Liver (tissue), 9 donors: ENCODE results near the gene C10orf120. TPM values are rescaled to one million over a fixed set of nuclear protein-coding genes. Genes with fewer than 3 reads are reported as not detected.

ENCODE experiments used
- DNase-seq: peaks from one replicate; pipeline ENCODE4 v3.0.0-alpha.2; 2017; ENCODE audit warnings: low spot score
- H3K27ac ChIP-seq, 2 donors: one replicate each; pipeline ENCODE4 v1.7.0; 2013; ENCODE audit warnings: inconsistent platforms in 2 of 2, low read length in 2 of 2, control low read depth in 1 of 2, low read depth in 1 of 2, mild to moderate bottlenecking in 1 of 2
- H3K27me3 ChIP-seq, 4 donors: one replicate each; pipeline versions ENCODE4 v1.6.1 to v1.7.0; 2013; ENCODE audit warnings: low read length in 3 of 4, inconsistent platforms in 1 of 4, mild to moderate bottlenecking in 1 of 4, moderate library complexity in 1 of 4; ENCODE audit not compliant: control insufficient read depth in 4 of 4, insufficient read depth in 4 of 4
- H3K36me3 ChIP-seq, 4 donors: one replicate each; pipeline versions ENCODE4 v1.6.1 to v1.7.0; 2013; ENCODE audit warnings: low read length in 3 of 4, mild to moderate bottlenecking in 3 of 4, low read depth in 1 of 4, moderate library complexity in 1 of 4; ENCODE audit not compliant: control insufficient read depth in 4 of 4, insufficient read depth in 3 of 4
- H3K4me1 ChIP-seq, 4 donors: one replicate each; pipeline versions ENCODE4 v1.6.1 to v1.7.0; 2013; ENCODE audit warnings: low read length in 3 of 4, mild to moderate bottlenecking in 3 of 4, moderate library complexity in 1 of 4; ENCODE audit not compliant: control insufficient read depth in 4 of 4, insufficient read depth in 4 of 4
- H3K4me3 ChIP-seq, 3 donors: one replicate each; pipeline versions ENCODE4 v1.6.1 to v1.7.0; 2013; ENCODE audit warnings: low read length in 3 of 3, control low read depth in 1 of 3, low read depth in 1 of 3, mild to moderate bottlenecking in 1 of 3
- H3K9ac ChIP-seq, 2 donors: one replicate each; pipeline ENCODE4 v1.7.0; 2013; ENCODE audit warnings: low read length in 2 of 2, mild to moderate bottlenecking in 2 of 2, moderate library complexity in 2 of 2, control low read depth in 1 of 2, low read depth in 1 of 2
- H3K9me3 ChIP-seq, 4 donors: one replicate each; pipeline versions ENCODE4 v1.6.1 to v1.7.0; 2013; ENCODE audit warnings: low read length in 3 of 4; ENCODE audit not compliant: control insufficient read depth in 4 of 4
- ATF3 ChIP-seq: IDR thresholded peaks from 2 replicates; pipeline ENCODE4 v1.6.1; 2016; ENCODE audit warnings: antibody characterized with exemption
- CTCF ChIP-seq: fragments of 150-350 bp; IDR thresholded peaks from 2 replicates; pipeline ENCODE4 v1.5.1; 2017; ENCODE audit warnings: improper control_type of control experiment, low read depth, low read length; ENCODE audit not compliant: missing input control
- EGR1 ChIP-seq, 2 donors: IDR thresholded peaks; 2 replicates each; pipeline ENCODE4 v1.6.1; 2016 to 2018; ENCODE audit warnings: antibody characterized with exemption in 2 of 2, low read depth in 2 of 2
- FOXA1 ChIP-seq: IDR thresholded peaks from 2 replicates; pipeline ENCODE4 v1.6.1; 2016; ENCODE audit warnings: antibody characterized with exemption
- FOXA2 ChIP-seq: IDR thresholded peaks from 2 replicates; pipeline ENCODE4 v1.6.1; 2016; ENCODE audit warnings: antibody characterized with exemption
- HNF4A ChIP-seq, 2 donors: conservative IDR thresholded peaks; 2 replicates each; pipeline ENCODE4 v1.6.1; 2016; ENCODE audit warnings: antibody characterized with exemption in 2 of 2, mild to moderate bottlenecking in 2 of 2
- HNF4G ChIP-seq: IDR thresholded peaks from 2 replicates; pipeline ENCODE4 v1.6.1; 2016; ENCODE audit warnings: antibody characterized with exemption
- JUND ChIP-seq, 2 donors: IDR thresholded peaks; 2 replicates each; pipeline ENCODE4 v1.6.1; 2016; ENCODE audit warnings: antibody characterized with exemption in 2 of 2
- MAX ChIP-seq: IDR thresholded peaks from 2 replicates; pipeline ENCODE4 v1.6.1; 2016; ENCODE audit warnings: antibody characterized with exemption
- NR2F2 ChIP-seq: IDR thresholded peaks from 2 replicates; pipeline ENCODE4 v1.6.1; 2016; ENCODE audit warnings: antibody characterized with exemption
- RAD21 ChIP-seq, 2 donors: IDR thresholded peaks; 2 replicates each; pipeline ENCODE4 v1.6.1; 2016; ENCODE audit warnings: antibody characterized with exemption in 2 of 2, mild to moderate bottlenecking in 2 of 2
- REST ChIP-seq: IDR thresholded peaks from 2 replicates; pipeline ENCODE4 v1.6.1; 2016; ENCODE audit warnings: antibody characterized with exemption, mild to moderate bottlenecking
- RXRA ChIP-seq, 2 donors: IDR thresholded peaks; 2 replicates each; pipeline ENCODE4 v1.6.1; 2017 to 2018; ENCODE audit warnings: antibody characterized with exemption in 2 of 2, mild to moderate bottlenecking in 1 of 2
- SP1 ChIP-seq: IDR thresholded peaks from 2 replicates; pipeline ENCODE4 v1.6.1; 2018; ENCODE audit warnings: antibody characterized with exemption, mild to moderate bottlenecking
- TAF1 ChIP-seq: conservative IDR thresholded peaks from 2 replicates; pipeline ENCODE4 v1.6.1; 2016; ENCODE audit warnings: antibody characterized with exemption, mild to moderate bottlenecking
- YY1 ChIP-seq: IDR thresholded peaks from 2 replicates; pipeline ENCODE4 v1.6.1; 2016; ENCODE audit warnings: antibody characterized with exemption, mild to moderate bottlenecking
- ZBTB33 ChIP-seq: IDR thresholded peaks from 2 replicates; pipeline ENCODE4 v1.6.1; 2016; ENCODE audit warnings: antibody characterized with exemption
- WGBS: extraction: QIAGEN DNeasy Blood & Tissue Kit; methylation state at CpG from one replicate; pipeline ENCODE4 v1.1.7; 2013; 5-methylcytosine and 5-hydroxymethylcytosine counted together
- polyA plus RNA-seq, 2 donors: library from polyadenylated mRNA; stranded (reverse) in 1 of 2; unstranded in 1 of 2; fragments of 200-250 nt in 1 of 2; fragments of >200 nt in 1 of 2; fragmentation: Nextera tagmentation in 1 of 2; extraction: Ambion mirVana in 1 of 2; gene quantifications; one replicate each; pipeline versions ENCODE4 v1.2.1 to v1.2.3, GENCODE V29; 2013 to 2015
- total RNA-seq, 2 donors: library from RNA; depleted of rRNA; stranded (reverse); fragments of >200 nt; gene quantifications; one replicate each; pipeline ENCODE4 v1.2.3, GENCODE V29; 2014
- donor health status: healthy.
- donor health status: healthy.
- donor health status: healthy.
- donor health status: healthy.
- donor health status: healthy.

C10orf120 gene
- total and polyA plus RNA-seq, 4 donors, result not detected

- H3K27me3 ChIP-seq, result no peaks in the 10 kb centered on the region
- H3K36me3 ChIP-seq, result no peaks in the 10 kb centered on the region
- no peak for TF ChIP-seq REST
- TF ChIP-seq MAX, result no peak
- TF ChIP-seq HNF4A (conservative IDR thresholded peaks at IDR 0.05), result no peak
- TF ChIP-seq TAF1, result no peak
- TF ChIP-seq JUND (IDR thresholded peaks at IDR 0.05), result no peak
- TF ChIP-seq SP1, result no peak
- no peak for TF ChIP-seq CTCF
- no peak for TF ChIP-seq RXRA (IDR thresholded peaks at IDR 0.05)
- TF ChIP-seq EGR1 (IDR thresholded peaks at IDR 0.05; ENCODE audit: low read depth in 2 of 2), result no peak
- TF ChIP-seq RAD21 (IDR thresholded peaks at IDR 0.05), result no peak
- TF ChIP-seq NR2F2, result no peak
- TF ChIP-seq YY1, result no peak
- no peak for TF ChIP-seq ZBTB33
- TF ChIP-seq HNF4G, result no peak
- no peaks in the 10 kb centered on the region for H3K4me1 ChIP-seq
- H3K27ac ChIP-seq, result no peak overlapping the region
- 53% methylated on average over 2 of the region's 2 CpGs for WGBS
- no peak overlapping the region for H3K9ac ChIP-seq
- H3K4me3 ChIP-seq, result no peak overlapping the region
- no peak for DNase-seq
- no peaks in the 10 kb centered on the region for H3K9me3 ChIP-seq
Measured at GRCh38 chr10:122701652-122702051, 2.0 kb upstream of the C10orf120 start.

GRCh38 chr10:122696687-122697086, 3.0 kb downstream of the C10orf120 start:
- WGBS, result 80% methylated on average over 1 of the region's 1 CpG
- Histone ChIP-seq H3K9me3 (no peaks in the 10 kb centered on the region), H3K27me3 (peaks cover 0 to 2% (median under 1%) of the 10 kb centered on the region in 4 donors), H3K27ac (no peak overlapping the region), H3K4me1 (no peaks in the 10 kb centered on the region), H3K9ac (no peak overlapping the region), H3K36me3 (no peaks in the 10 kb centered on the region), H3K4me3 (no peak overlapping the region)
- TF ChIP-seq SP1 (no peak), JUND (IDR thresholded peaks at IDR 0.05) (no peak), HNF4A (conservative IDR thresholded peaks at IDR 0.05) (no peak), CTCF (no peak), FOXA1 (no peak), MAX (no peak), ZBTB33 (no peak), NR2F2 (no peak), FOXA2 (no peak), ATF3 (no peak), YY1 (no peak), TAF1 (no peak), RAD21 (IDR thresholded peaks at IDR 0.05) (no peak), RXRA (IDR thresholded peaks at IDR 0.05) (no peak)
- DNase-seq, result no peak
